K562 (cell line): ENCODE data around the gene DOCK4. TPM values are rescaled to one million over a fixed set of nuclear protein-coding genes. Genes with fewer than 3 reads are reported as not detected.

Source experiments
- ATAC-seq: fragments of 200-7000 bp; cut with Tn5 transposase; 3 replicates; pipeline ENCODE4 v1.9.1; 2020; ENCODE audit warnings: moderate library complexity
- BruUV-seq: library from RNA; stranded (reverse); fragments of 400-500 nt; replicated peaks from 2 replicates; lab custom pipeline; 2021; lab: Mats Ljungman, UMichigan
- CTCF ChIA-PET: fragments of 300-600 bp; formaldehyde crosslinking; extraction: SDS; loops from one replicate; lab custom pipeline; 2021; ENCODE audit warnings: low intra/inter-chr PET ratio; lab: Yijun Ruan, JAX
- POLR2A ChIA-PET: fragments of 300-600, 350-650 bp; sonication (Branson Sonifier 250); formaldehyde crosslinking; extraction: SDS; loops from one replicate; lab custom pipeline; 2021; ENCODE audit warnings: antibody characterized with exemption, inconsistent platforms; lab: Yijun Ruan, JAX
- DNase-seq, 4 experiments: peaks; one replicate each; pipeline versions ENCODE4 v3.0.0 to v3.0.0-alpha.2; 2011 to 2018; ENCODE audit warnings: low spot score in 3 of 4, mixed read lengths in 3 of 4; ENCODE audit errors: extremely low read depth in 1 of 4
- FAIRE-seq: peaks from 2 replicates; lab custom pipeline; 2011; peaks lifted over from hg19 to GRCh38; lab: Jason Lieb, UNC
- H2AFZ ChIP-seq: 2 replicates; pipeline ENCODE4 v1.6.0; 2011; ENCODE audit warnings: low read depth, low read length, control low read depth, inconsistent platforms
- H3K27ac ChIP-seq: fragments of 200-600 bp; 3 replicates; pipeline ENCODE4 v1.8.0; 2011; ENCODE audit warnings: low read depth, mild to moderate bottlenecking, control low read depth, inconsistent platforms, low read length, moderate library complexity, mixed read lengths; ENCODE audit errors: extremely low read depth
- H3K27me3 ChIP-seq, 2 experiments: fragments of 300-600 bp in 1 of 2; 2 replicates in 1 of 2; 3 replicates in 1 of 2; pipeline versions ENCODE4 v1.6.0 to v1.8.0; 2011; ENCODE audit warnings: inconsistent platforms in 2 of 2, low read length in 2 of 2, mild to moderate bottlenecking in 1 of 2, mixed read lengths in 1 of 2, moderate library complexity in 1 of 2; ENCODE audit not compliant: control insufficient read depth in 2 of 2, insufficient read depth in 2 of 2
- H3K36me3 ChIP-seq: fragments of 300-600 bp; 3 replicates; pipeline ENCODE4 v1.8.0; 2011; ENCODE audit warnings: mild to moderate bottlenecking, low read length, inconsistent platforms; ENCODE audit not compliant: control insufficient read depth, insufficient read depth
- H3K4me1 ChIP-seq, 2 experiments: fragments of 200-600 bp in 1 of 2; replicated peaks in 1 of 2; 2 replicates in 1 of 2; 3 replicates in 1 of 2; pipeline versions ENCODE4 v1.5.1 to v1.8.0; 2011; ENCODE audit warnings: inconsistent platforms in 2 of 2, low read length in 2 of 2, mild to moderate bottlenecking in 1 of 2, mixed read lengths in 1 of 2, moderate library complexity in 1 of 2; ENCODE audit not compliant: control insufficient read depth in 2 of 2, insufficient read depth in 2 of 2
- H3K4me2 ChIP-seq: 2 replicates; pipeline ENCODE4 v1.6.1; 2011; ENCODE audit warnings: low read length, control low read depth, inconsistent platforms, mixed read lengths; ENCODE audit not compliant: insufficient read depth
- H3K4me3 ChIP-seq: fragments of 200-600 bp; sonication (generic), shearing (Covaris generic); 2 replicates; pipeline ENCODE4 v1.5.1; 2016; ENCODE audit warnings: control low read depth, inconsistent platforms
- H3K79me2 ChIP-seq: fragments of 200-600 bp; 3 replicates; pipeline ENCODE4 v1.8.0; 2011; ENCODE audit warnings: low read length, inconsistent platforms; ENCODE audit not compliant: control insufficient read depth, insufficient read depth
- H3K9ac ChIP-seq, 2 experiments: 2 replicates each; pipeline versions ENCODE4 v1.6.0 to v1.6.1; 2011; ENCODE audit warnings: low read depth in 2 of 2, low read length in 2 of 2, control low read depth in 1 of 2, inconsistent platforms in 1 of 2, mild to moderate bottlenecking in 1 of 2, mixed read lengths in 1 of 2; ENCODE audit not compliant: insufficient read depth in 1 of 2
- H3K9me1 ChIP-seq: one replicate; pipeline ENCODE4 v1.6.0; 2011; ENCODE audit warnings: inconsistent platforms, mild to moderate bottlenecking, low read length, moderate library complexity; ENCODE audit not compliant: control insufficient read depth, insufficient read depth
- H3K9me3 ChIP-seq: replicated peaks from 2 replicates; pipeline ENCODE4 v1.5.1; 2011; ENCODE audit warnings: low read depth, low read length, inconsistent platforms; ENCODE audit not compliant: control insufficient read depth, insufficient read depth
- H4K20me1 ChIP-seq: replicated peaks from 2 replicates; pipeline ENCODE4 v1.6.1; 2011; ENCODE audit warnings: low read length, inconsistent platforms, mixed read lengths; ENCODE audit not compliant: control insufficient read depth, insufficient read depth
- BRD4 ChIP-seq: fragments of 200-600 bp; sonication (generic); IDR thresholded peaks from 2 replicates; pipeline ENCODE4 v1.6.1; 2017; ENCODE audit warnings: inconsistent platforms
- GABPB1 ChIP-seq: sonication (generic); formaldehyde crosslinking; IDR thresholded peaks from 2 replicates; pipeline ENCODE4 v1.8.0; 2022; ENCODE audit warnings: mild to moderate bottlenecking, missing genetic modification reagents
- HDAC2 ChIP-seq: fragments of 450-650 bp; IDR thresholded peaks from 2 replicates; pipeline ENCODE4 v1.6.1; 2016; ENCODE audit warnings: mild to moderate bottlenecking
- NCOR1 ChIP-seq: fragments of 450-650 bp; IDR thresholded peaks from 2 replicates; pipeline ENCODE4 v1.6.1; 2016; ENCODE audit warnings: mild to moderate bottlenecking, moderate library complexity
- PHB ChIP-seq: fragments of 250-450 bp; sonication (Bioruptor Pico); IDR thresholded peaks from 2 replicates; pipeline ENCODE4 v1.5.0; 2021
- POLR2A ChIP-seq: fragments of 450-650 bp; conservative IDR thresholded peaks from 2 replicates; pipeline ENCODE4 v1.6.1; 2016
- POLR2B ChIP-seq: fragments of 450-650 bp; IDR thresholded peaks from 2 replicates; pipeline ENCODE4 v1.6.1; 2018; ENCODE audit warnings: low read depth; ENCODE audit not compliant: partially characterized antibody
- YY1 ChIP-seq, 3 experiments: IDR thresholded peaks; 2 replicates each; pipeline ENCODE4 v1.6.1; 2011; ENCODE audit warnings: low read length in 2 of 3, mild to moderate bottlenecking in 2 of 3, moderate library complexity in 2 of 3, borderline replicate concordance in 1 of 3, control low read depth in 1 of 3, low read depth in 1 of 3; ENCODE audit not compliant: insufficient read depth in 3 of 3, insufficient replicate concordance in 2 of 3, control insufficient read depth in 1 of 3, insufficient read length in 1 of 3; ENCODE audit errors: extremely low read depth in 1 of 3
- ZNF512 ChIP-seq: IDR thresholded peaks from 2 replicates; pipeline ENCODE4 v1.6.1; 2016; ENCODE audit warnings: missing genetic modification characterization, missing compliant biosample characterization
- WGBS: fragments of 100-300 bp; shearing (Covaris generic); methylation state at CpG from one replicate; pipeline ENCODE4 v1.1.6; 2016; ENCODE audit warnings: low coverage, mixed read lengths; ENCODE audit not compliant: insufficient coverage; ENCODE audit errors: missing lambda C conversion rate; 5-methylcytosine and 5-hydroxymethylcytosine counted together
- in situ Hi-C: fragments of 300-500 bp; cut with MboI; formaldehyde crosslinking; loops from 4 replicates; pipeline ENCODE4 v1.15.0; 2018; ENCODE audit warnings: inconsistent platforms, mixed read lengths
- intact Hi-C: fragments of 100-400 bp; cut with micrococcal nuclease; formaldehyde crosslinking; loops from 2 replicates; pipeline ENCODE4 v1.14.2; 2022
- polyA plus RNA-seq, 8 experiments: library from polyadenylated mRNA; depleted of rRNA in 4 of 8; stranded (reverse) in 5 of 8; unstranded in 3 of 8; fragments of >200 nt; fragmentation: Nextera tagmentation in 2 of 8; fragmentation: Illumina TruSeq in 1 of 8; extraction: Ambion mirVana in 2 of 8; extraction: Trizol in 1 of 8; gene quantifications; 2 replicates each; pipeline versions ENCODE4 v1.2.1 to v1.2.3, GENCODE V29; 2011 to 2014; ENCODE audit warnings: inconsistent platforms in 1 of 8, missing spikeins in 1 of 8
- total RNA-seq, 7 experiments: library from RNA; depleted of rRNA in 6 of 7; stranded (reverse); fragments of >200 nt in 6 of 7; fragmentation: Illumina TruSeq in 2 of 7; extraction: Trizol in 2 of 7; gene quantifications; 2 replicates each; pipeline versions ENCODE4 v1.2.1 to v1.2.3, GENCODE V29; 2011 to 2021; ENCODE audit warnings: low replicate concordance in 1 of 7

The DOCK4 gene
- total and polyA plus RNA-seq, 9 of the 15 experiments (the other 6 are each of a cell fraction or from before 2014, with no cell fraction given), result 0.42 to 5.7 (median 2.3) TPM

- CTCF ChIA-PET, result no interaction called here
- intact Hi-C loops, result no loop called here
- in situ Hi-C loops, result no loop called here
- DNase-seq (no peak), FAIRE-seq (no peak), ATAC-seq (no peak)
- Histone ChIP-seq H3K4me1 (no peaks in the 10 kb centered on the region), H4K20me1 (no peaks in the 10 kb centered on the region), H3K4me3 (no peak overlapping the region), H3K27ac (no peak overlapping the region), H3K27me3 (peaks cover 0 to 5% of the 10 kb centered on the region in 2 experiments; a peak in 1 of 5 replicates), H3K4me2 (no peak overlapping the region), H3K79me2 (no peaks in the 10 kb centered on the region), H3K9ac (no peak overlapping the region), H2AFZ (no peak overlapping the region), H3K36me3 (no peaks in the 10 kb centered on the region), H3K9me1 (no peaks in the 10 kb centered on the region), H3K9me3 (no peaks in the 10 kb centered on the region)
- TF ChIP-seq GABPB1 (CRISPR knock-in tag) (no peak), ZNF512 (tag) (no peak), BRD4 (no peak), POLR2A (no peak), HDAC2 (no peak), NCOR1 (no peak), PHB (no peak), YY1 (IDR thresholded peaks at IDR 0.05; ENCODE audit: borderline replicate concordance in 1 of 3, control insufficient read depth in 1 of 3, extremely low read depth in 1 of 3, insufficient read depth in 3 of 3, insufficient read length in 1 of 3, insufficient replicate concordance in 2 of 3, low read depth in 1 of 3, low read length in 2 of 3) (no peak), POLR2B (no peak)
- POLR2A ChIA-PET, result no interaction called here
- no TSS peak for BruUV-seq
- 4% methylated on average over 1 of the region's 1 CpG for WGBS
Observed at GRCh38 chr7:111894518-111894917, 311.7 kb downstream of the DOCK4 start.
